Liver (tissue), 9 donors: ENCODE data around the gene SLC30A5. TPM values are rescaled to one million over a fixed set of nuclear protein-coding genes. Genes with fewer than 3 reads are reported as not detected.
A peak's percentile ranks its signal among the peaks of the same experiment; 100 is the strongest.
"Not testable (repeated sequence)": the region's sequence is repeated elsewhere in the genome, so short reads cannot be mapped to it uniquely, and the experiment has no call there.

ENCODE experiments used
- DNase-seq: peaks from one replicate; pipeline ENCODE4 v3.0.0-alpha.2; 2017; ENCODE audit warnings: low spot score
- H3K27ac ChIP-seq, 2 donors: one replicate each; pipeline ENCODE4 v1.7.0; 2013; ENCODE audit warnings: inconsistent platforms in 2 of 2, low read length in 2 of 2, control low read depth in 1 of 2, low read depth in 1 of 2, mild to moderate bottlenecking in 1 of 2
- H3K27me3 ChIP-seq, 4 donors: one replicate each; pipeline versions ENCODE4 v1.6.1 to v1.7.0; 2013; ENCODE audit warnings: low read length in 3 of 4, inconsistent platforms in 1 of 4, mild to moderate bottlenecking in 1 of 4, moderate library complexity in 1 of 4; ENCODE audit not compliant: control insufficient read depth in 4 of 4, insufficient read depth in 4 of 4
- H3K36me3 ChIP-seq, 4 donors: one replicate each; pipeline versions ENCODE4 v1.6.1 to v1.7.0; 2013; ENCODE audit warnings: low read length in 3 of 4, mild to moderate bottlenecking in 3 of 4, low read depth in 1 of 4, moderate library complexity in 1 of 4; ENCODE audit not compliant: control insufficient read depth in 4 of 4, insufficient read depth in 3 of 4
- H3K4me1 ChIP-seq, 4 donors: one replicate each; pipeline versions ENCODE4 v1.6.1 to v1.7.0; 2013; ENCODE audit warnings: low read length in 3 of 4, mild to moderate bottlenecking in 3 of 4, moderate library complexity in 1 of 4; ENCODE audit not compliant: control insufficient read depth in 4 of 4, insufficient read depth in 4 of 4
- H3K4me3 ChIP-seq, 3 donors: one replicate each; pipeline versions ENCODE4 v1.6.1 to v1.7.0; 2013; ENCODE audit warnings: low read length in 3 of 3, control low read depth in 1 of 3, low read depth in 1 of 3, mild to moderate bottlenecking in 1 of 3
- H3K9ac ChIP-seq, 2 donors: one replicate each; pipeline ENCODE4 v1.7.0; 2013; ENCODE audit warnings: low read length in 2 of 2, mild to moderate bottlenecking in 2 of 2, moderate library complexity in 2 of 2, control low read depth in 1 of 2, low read depth in 1 of 2
- H3K9me3 ChIP-seq, 4 donors: one replicate each; pipeline versions ENCODE4 v1.6.1 to v1.7.0; 2013; ENCODE audit warnings: low read length in 3 of 4; ENCODE audit not compliant: control insufficient read depth in 4 of 4
- ATF3 ChIP-seq: IDR thresholded peaks from 2 replicates; pipeline ENCODE4 v1.6.1; 2016; ENCODE audit warnings: antibody characterized with exemption
- CTCF ChIP-seq: fragments of 150-350 bp; IDR thresholded peaks from 2 replicates; pipeline ENCODE4 v1.5.1; 2017; ENCODE audit warnings: improper control_type of control experiment, low read depth, low read length; ENCODE audit not compliant: missing input control
- EGR1 ChIP-seq, 2 donors: IDR thresholded peaks; 2 replicates each; pipeline ENCODE4 v1.6.1; 2016 to 2018; ENCODE audit warnings: antibody characterized with exemption in 2 of 2, low read depth in 2 of 2
- FOXA1 ChIP-seq: IDR thresholded peaks from 2 replicates; pipeline ENCODE4 v1.6.1; 2016; ENCODE audit warnings: antibody characterized with exemption
- FOXA2 ChIP-seq: IDR thresholded peaks from 2 replicates; pipeline ENCODE4 v1.6.1; 2016; ENCODE audit warnings: antibody characterized with exemption
- GABPA ChIP-seq, 2 donors: IDR thresholded peaks in 1 of 2; conservative IDR thresholded peaks in 1 of 2; 2 replicates each; pipeline ENCODE4 v1.6.1; 2016; ENCODE audit warnings: antibody characterized with exemption in 2 of 2, mild to moderate bottlenecking in 1 of 2, moderate library complexity in 1 of 2
- HNF4A ChIP-seq, 2 donors: conservative IDR thresholded peaks; 2 replicates each; pipeline ENCODE4 v1.6.1; 2016; ENCODE audit warnings: antibody characterized with exemption in 2 of 2, mild to moderate bottlenecking in 2 of 2
- HNF4G ChIP-seq: IDR thresholded peaks from 2 replicates; pipeline ENCODE4 v1.6.1; 2016; ENCODE audit warnings: antibody characterized with exemption
- JUND ChIP-seq, 2 donors: IDR thresholded peaks; 2 replicates each; pipeline ENCODE4 v1.6.1; 2016; ENCODE audit warnings: antibody characterized with exemption in 2 of 2
- MAX ChIP-seq: IDR thresholded peaks from 2 replicates; pipeline ENCODE4 v1.6.1; 2016; ENCODE audit warnings: antibody characterized with exemption
- NR2F2 ChIP-seq: IDR thresholded peaks from 2 replicates; pipeline ENCODE4 v1.6.1; 2016; ENCODE audit warnings: antibody characterized with exemption
- RAD21 ChIP-seq, 2 donors: IDR thresholded peaks; 2 replicates each; pipeline ENCODE4 v1.6.1; 2016; ENCODE audit warnings: antibody characterized with exemption in 2 of 2, mild to moderate bottlenecking in 2 of 2
- RXRA ChIP-seq, 2 donors: IDR thresholded peaks; 2 replicates each; pipeline ENCODE4 v1.6.1; 2017 to 2018; ENCODE audit warnings: antibody characterized with exemption in 2 of 2, mild to moderate bottlenecking in 1 of 2
- SP1 ChIP-seq: IDR thresholded peaks from 2 replicates; pipeline ENCODE4 v1.6.1; 2018; ENCODE audit warnings: antibody characterized with exemption, mild to moderate bottlenecking
- TAF1 ChIP-seq: conservative IDR thresholded peaks from 2 replicates; pipeline ENCODE4 v1.6.1; 2016; ENCODE audit warnings: antibody characterized with exemption, mild to moderate bottlenecking
- YY1 ChIP-seq: IDR thresholded peaks from 2 replicates; pipeline ENCODE4 v1.6.1; 2016; ENCODE audit warnings: antibody characterized with exemption, mild to moderate bottlenecking
- ZBTB33 ChIP-seq: IDR thresholded peaks from 2 replicates; pipeline ENCODE4 v1.6.1; 2016; ENCODE audit warnings: antibody characterized with exemption
- WGBS: extraction: QIAGEN DNeasy Blood & Tissue Kit; methylation state at CpG from one replicate; pipeline ENCODE4 v1.1.7; 2013; 5-methylcytosine and 5-hydroxymethylcytosine counted together
- polyA plus RNA-seq, 2 donors: library from polyadenylated mRNA; stranded (reverse) in 1 of 2; unstranded in 1 of 2; fragments of 200-250 nt in 1 of 2; fragments of >200 nt in 1 of 2; fragmentation: Nextera tagmentation in 1 of 2; extraction: Ambion mirVana in 1 of 2; gene quantifications; one replicate each; pipeline versions ENCODE4 v1.2.1 to v1.2.3, GENCODE V29; 2013 to 2015
- total RNA-seq, 2 donors: library from RNA; depleted of rRNA; stranded (reverse); fragments of >200 nt; gene quantifications; one replicate each; pipeline ENCODE4 v1.2.3, GENCODE V29; 2014
- TF ChIP-seq, protein P1 (sequence below): IDR thresholded peaks from 2 replicates; pipeline ENCODE4 v1.6.1; 2016; ENCODE audit warnings: antibody characterized with exemption, mild to moderate bottlenecking
- donor health status: healthy.
- donor health status: healthy.
- donor health status: healthy.
- donor health status: healthy.
- donor health status: healthy.

The SLC30A5 gene
- total RNA-seq = 10 to 100 TPM; 28.9 to 37.8 TPM
- polyA plus RNA-seq = 10 to 100 TPM; 15.5 to 23.5 TPM

GRCh38 chr5:69093771-69094482 is at the start of gene SLC30A5:
Gene SLC30A5, plus strand, starts transcription at chr5:69094014. Its CDS starts 242 bp downstream, at chr5:69094256.
- WGBS = under 1% methylated on average over 79 of the region's 79 CpGs
- TF ChIP-seq MAX = peak; percentile 76
- no peak for TF ChIP-seq FOXA1
- peak in 1 of 2 donors; percentile 79 for TF ChIP-seq GABPA (IDR thresholded peaks at IDR 0.05 in 1 of 2, conservative IDR thresholded peaks at IDR 0.05 in 1 of 2)
- no peak for TF ChIP-seq HNF4A (conservative IDR thresholded peaks at IDR 0.05)
- TF ChIP-seq NR2F2 = no peak
- TF ChIP-seq RXRA (IDR thresholded peaks at IDR 0.05) = peak; percentile 48 to 49
- TF ChIP-seq SP1 = peak; percentile 71
- TF ChIP-seq EGR1 (IDR thresholded peaks at IDR 0.05; ENCODE audit: low read depth in 2 of 2) = no peak
- no peak for TF ChIP-seq TAF1
- TF ChIP-seq, protein P1, sequence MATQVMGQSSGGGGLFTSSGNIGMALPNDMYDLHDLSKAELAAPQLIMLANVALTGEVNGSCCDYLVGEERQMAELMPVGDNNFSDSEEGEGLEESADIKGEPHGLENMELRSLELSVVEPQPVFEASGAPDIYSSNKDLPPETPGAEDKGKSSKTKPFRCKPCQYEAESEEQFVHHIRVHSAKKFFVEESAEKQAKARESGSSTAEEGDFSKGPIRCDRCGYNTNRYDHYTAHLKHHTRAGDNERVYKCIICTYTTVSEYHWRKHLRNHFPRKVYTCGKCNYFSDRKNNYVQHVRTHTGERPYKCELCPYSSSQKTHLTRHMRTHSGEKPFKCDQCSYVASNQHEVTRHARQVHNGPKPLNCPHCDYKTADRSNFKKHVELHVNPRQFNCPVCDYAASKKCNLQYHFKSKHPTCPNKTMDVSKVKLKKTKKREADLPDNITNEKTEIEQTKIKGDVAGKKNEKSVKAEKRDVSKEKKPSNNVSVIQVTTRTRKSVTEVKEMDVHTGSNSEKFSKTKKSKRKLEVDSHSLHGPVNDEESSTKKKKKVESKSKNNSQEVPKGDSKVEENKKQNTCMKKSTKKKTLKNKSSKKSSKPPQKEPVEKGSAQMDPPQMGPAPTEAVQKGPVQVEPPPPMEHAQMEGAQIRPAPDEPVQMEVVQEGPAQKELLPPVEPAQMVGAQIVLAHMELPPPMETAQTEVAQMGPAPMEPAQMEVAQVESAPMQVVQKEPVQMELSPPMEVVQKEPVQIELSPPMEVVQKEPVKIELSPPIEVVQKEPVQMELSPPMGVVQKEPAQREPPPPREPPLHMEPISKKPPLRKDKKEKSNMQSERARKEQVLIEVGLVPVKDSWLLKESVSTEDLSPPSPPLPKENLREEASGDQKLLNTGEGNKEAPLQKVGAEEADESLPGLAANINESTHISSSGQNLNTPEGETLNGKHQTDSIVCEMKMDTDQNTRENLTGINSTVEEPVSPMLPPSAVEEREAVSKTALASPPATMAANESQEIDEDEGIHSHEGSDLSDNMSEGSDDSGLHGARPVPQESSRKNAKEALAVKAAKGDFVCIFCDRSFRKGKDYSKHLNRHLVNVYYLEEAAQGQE = peak; percentile 51
- peak; percentile 94 to 96 for TF ChIP-seq RAD21 (IDR thresholded peaks at IDR 0.05)
- TF ChIP-seq ATF3 = no peak
- TF ChIP-seq ZBTB33 = peak; percentile 57
- peak; percentile 19 for TF ChIP-seq FOXA2
- no peak for TF ChIP-seq HNF4G
- TF ChIP-seq YY1 = peak; percentile 78
- TF ChIP-seq JUND (IDR thresholded peaks at IDR 0.05) = peak in 1 of 2 donors; percentile 48
- TF ChIP-seq CTCF = peak; percentile 98
- Histone ChIP-seq H3K4me1 (peaks cover 3 to 14% (median 11%) of the 10 kb centered on the region in 4 donors), H3K27ac (peak within 1 kb of the TSS; percentile 91 to 95), H3K9me3 (no peaks in the 10 kb centered on the region), H3K27me3 (no peaks in the 10 kb centered on the region), H3K9ac (peak within 1 kb of the TSS; percentile 90), H3K4me3 (peak within 1 kb of the TSS; percentile 75 to 90 (median 88)), H3K36me3 (peaks cover 0 to 1% (median 0%) of the 10 kb centered on the region in 4 donors)
- DNase-seq = peak; percentile 97

DNA sequence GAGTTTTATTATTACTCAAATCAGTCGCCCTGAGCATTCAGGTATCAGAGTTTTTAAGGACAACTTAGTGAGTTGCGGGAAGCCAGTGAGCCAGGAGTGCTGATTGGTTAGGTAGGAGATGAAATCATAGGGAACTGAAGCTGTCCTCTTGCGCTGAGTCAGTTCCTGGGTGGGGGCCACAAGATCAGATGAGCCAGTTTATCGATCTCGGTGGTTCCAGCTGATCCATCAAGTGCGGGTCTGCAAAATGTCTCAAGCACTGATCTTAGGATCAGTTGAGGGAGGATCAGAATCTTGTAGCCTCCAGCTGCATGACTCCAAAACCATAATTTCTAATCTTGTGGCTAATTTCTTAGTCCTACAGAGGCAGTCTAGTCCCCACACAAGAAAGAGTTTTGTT is 48.6 kb upstream of the SLC30A5 start:
- H3K27ac ChIP-seq, H3K36me3 ChIP-seq, H3K9ac ChIP-seq, H3K4me3 ChIP-seq, H3K9me3 ChIP-seq, DNase-seq, H3K27me3 ChIP-seq: not testable (repeated sequence)
- WGBS = 96% methylated on average over 6 of the region's 6 CpGs
- peaks cover 0 to 11% (median 6%) of the 10 kb centered on the region in 4 donors for H3K4me1 ChIP-seq
